ENCODE data around the gene OVOL1.
"Not testable (repeated sequence)": the region's sequence is repeated elsewhere in the genome, so short reads cannot be mapped to it uniquely, and the experiment has no call there.

The OVOL1 gene

DNA sequence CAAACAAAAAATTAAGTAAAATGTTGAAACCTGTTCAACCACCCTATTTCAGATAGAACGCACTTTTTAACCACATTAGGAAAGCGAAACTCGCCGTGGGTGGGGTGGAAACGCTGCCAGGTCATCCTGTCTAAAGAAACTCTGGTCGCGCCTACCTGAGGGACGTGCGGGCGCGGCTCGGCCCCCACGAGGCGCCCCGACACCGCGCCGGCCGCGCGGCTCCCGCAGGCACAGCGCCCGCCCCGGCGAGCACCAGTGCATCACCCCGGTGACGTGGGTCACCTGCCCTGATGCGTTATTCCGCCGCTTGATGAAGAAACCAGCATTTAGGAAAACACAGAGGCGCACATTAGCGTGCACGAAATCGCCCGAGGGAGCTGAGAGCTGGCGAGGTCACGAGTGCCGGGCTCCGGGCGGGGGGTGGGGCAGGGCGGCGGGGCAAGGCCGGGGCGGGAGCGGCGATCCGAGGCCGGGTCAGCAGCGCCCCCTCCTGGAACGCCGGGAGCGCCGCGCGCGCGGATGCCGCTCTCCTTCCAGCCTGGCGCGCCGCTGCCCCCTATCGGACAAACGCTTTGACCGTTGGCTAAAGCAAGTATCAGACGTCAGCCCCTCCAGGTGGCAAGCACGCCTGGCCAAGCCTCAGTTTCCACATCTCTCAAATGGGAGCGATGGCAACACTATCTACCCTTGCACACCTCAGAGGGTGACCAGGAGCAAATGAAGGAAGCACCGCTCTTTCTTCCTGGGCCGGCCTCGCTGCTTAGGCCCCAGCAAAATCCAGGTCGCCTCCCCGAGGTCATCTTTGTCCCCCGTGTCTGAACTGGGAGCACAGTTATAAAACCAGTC, 31.2 kb downstream of the OVOL1 start:
- peak; percentile 82 for DNase-seq

DNA sequence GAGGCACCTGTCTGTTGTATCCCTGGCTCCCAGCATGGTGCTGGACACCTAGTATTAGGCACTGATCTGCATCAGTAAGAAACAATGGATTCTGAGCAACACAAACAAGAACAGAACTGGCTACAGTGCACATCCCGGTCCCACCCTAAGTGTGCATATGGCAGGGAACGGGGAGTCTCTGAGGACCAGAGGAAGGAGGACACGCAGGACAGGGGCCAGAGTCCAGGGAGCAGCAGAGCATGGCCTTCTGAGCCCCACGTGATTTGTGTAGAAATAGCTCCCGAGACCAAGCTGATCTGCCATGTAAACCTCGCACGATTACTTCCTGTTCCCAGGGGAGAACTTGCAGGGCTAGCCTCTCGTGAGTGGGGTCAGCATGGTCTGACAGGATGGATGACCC, 34.2 kb downstream of the OVOL1 start:
- DNase-seq = no peak

GRCh38 chr11:65822776-65823528, 36.1 kb downstream of the OVOL1 start:
- no peak for DNase-seq

GRCh38 chr11:65826984-65827735, 40.3 kb downstream of the OVOL1 start:
- DNase-seq = no peak

- no peak for DNase-seq
These were observed 42.6 kb downstream of the OVOL1 start for GRCh38 chr11:65829459-65829858.

- DNase-seq = not testable (repeated sequence)
These were observed 45.4 kb downstream of the OVOL1 start for GRCh38 chr11:65832231-65832630.

- peak; percentile 89 for DNase-seq
These were observed 46.6 kb downstream of the OVOL1 start, which contains the start of gene SNX32 for GRCh38 chr11:65833297-65834030. TSS of gene SNX32 (plus strand) at chr11:65833963. CDS start at chr11:65834066, 103 bp downstream.

- no peak for DNase-seq
These were observed 47.3 kb downstream of the OVOL1 start for GRCh38 chr11:65834202-65834601.

DNA sequence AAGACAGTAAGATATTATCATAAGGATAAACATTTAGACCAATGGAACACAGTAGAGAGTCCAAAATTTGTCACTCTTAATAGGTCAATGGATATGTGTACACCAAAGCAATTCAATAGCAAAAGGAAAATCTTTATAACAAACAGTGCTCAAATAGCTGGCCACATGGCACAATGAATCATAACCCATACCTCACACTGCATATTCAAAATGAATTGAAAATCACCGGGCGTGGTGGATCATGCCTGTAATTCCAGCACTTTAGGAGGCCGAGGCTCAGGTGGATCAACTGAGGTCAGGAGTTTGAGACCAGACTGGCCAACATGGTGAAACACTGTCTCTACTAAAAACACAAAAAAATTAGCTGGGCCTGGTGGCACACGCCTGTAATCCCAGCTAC, 55.3 kb downstream of the OVOL1 start:
- no peak for DNase-seq

DNA sequence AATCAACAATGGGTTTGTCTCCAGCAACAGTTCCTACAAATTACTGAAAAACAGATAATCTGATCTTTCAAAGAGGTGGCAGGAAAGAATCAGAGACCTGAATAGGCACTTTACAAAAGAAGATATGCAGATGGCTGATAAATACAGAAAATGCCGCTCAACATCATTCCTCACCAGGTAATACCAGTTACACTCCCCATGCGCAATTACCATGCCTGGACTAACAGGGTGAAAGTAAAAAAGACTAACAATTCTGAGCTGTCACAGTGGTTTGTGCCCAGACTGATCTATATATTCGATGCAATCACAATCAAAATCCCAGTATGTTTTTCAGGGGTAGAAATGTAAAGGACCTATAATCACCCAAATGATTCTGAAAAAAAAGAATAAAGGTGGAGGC, 56.9 kb downstream of the OVOL1 start:
- DNase-seq = no peak

GRCh38 chr11:65844231-65844872, 57.5 kb downstream of the OVOL1 start:
- no peak for DNase-seq

Data from activated gamma-delta T cell (primary cell).